Measurements from ENCODE around the gene SOWAHC.

The SOWAHC gene

GRCh38 chr2:109648041-109648527 is 33.9 kb downstream of the SOWAHC start:
- no peak for DNase-seq

GRCh38 chr2:109649736-109650695 is 35.9 kb downstream of the SOWAHC start:
- DNase-seq, result no peak

GRCh38 chr2:109654326-109655050 is 40.3 kb downstream of the SOWAHC start:
- no peak for DNase-seq

- no peak for DNase-seq
These were observed 41.1 kb downstream of the SOWAHC start for GRCh38 chr2:109655287-109655686.

GRCh38 chr2:109659396-109660045 is 45.4 kb downstream of the SOWAHC start:
- no peak for DNase-seq

- DNase-seq, result no peak
These were observed 46.1 kb downstream of the SOWAHC start for GRCh38 chr2:109660046-109660860.

- DNase-seq, result no peak
These were observed 48.7 kb downstream of the SOWAHC start for GRCh38 chr2:109662889-109663288.

- peak; percentile 42 for DNase-seq
These were observed 49.6 kb downstream of the SOWAHC start for GRCh38 chr2:109663721-109664120.

GRCh38 chr2:109666466-109666865 is 52.3 kb downstream of the SOWAHC start:
- no peak for DNase-seq

All from SHP77 treated with DMSO at 0.1 percent for 48 hours (cell line).